Activated naive CD4-positive, alpha-beta T cell treated with anti-CD3 and anti-CD28 coated beads for 36 hours (primary cell): ENCODE measurements around the gene CATSPER1. TPM values are rescaled to one million over a fixed set of nuclear protein-coding genes. Genes with fewer than 3 reads are reported as not detected.
"Not testable (repeated sequence)": the region's sequence is repeated elsewhere in the genome, so short reads cannot be mapped to it uniquely, and the experiment has no call there.

Source experiments
- CTCF ChIA-PET: fragments of 350-600 bp; sonication (Branson Sonifier 250); formaldehyde crosslinking; loops from one replicate; lab custom pipeline; 2021; ENCODE audit warnings: antibody characterized with exemption; lab: Charles Lee
- DNase-seq: peaks from one replicate; pipeline ENCODE4 v3.0.0-alpha.2; 2020
- H3K27ac Mint-ChIP-seq: one replicate; pipeline ENCODE4 v1.8.0; 2021; ENCODE audit warnings: mild to moderate bottlenecking, mixed read lengths
- H3K27me3 Mint-ChIP-seq: one replicate; pipeline ENCODE4 v1.8.0; 2021; ENCODE audit warnings: low read depth, mixed read lengths
- H3K36me3 Mint-ChIP-seq: one replicate; pipeline ENCODE4 v1.8.0; 2021; ENCODE audit warnings: low read depth, mixed read lengths
- H3K4me1 Mint-ChIP-seq: one replicate; pipeline ENCODE4 v1.8.0; 2021; ENCODE audit warnings: low read depth, mixed read lengths
- H3K4me3 Mint-ChIP-seq: one replicate; pipeline ENCODE4 v1.8.0; 2021; ENCODE audit warnings: mild to moderate bottlenecking, moderate library complexity, mixed read lengths
- H3K9me3 Mint-ChIP-seq: one replicate; pipeline ENCODE4 v1.8.0; 2021; ENCODE audit warnings: mixed read lengths
- intact Hi-C: fragments of 100-400 bp; cut with micrococcal nuclease; formaldehyde crosslinking; loops from one replicate; pipeline ENCODE4 v1.15.1; 2023
- total RNA-seq, 2 experiments: library from RNA; stranded (reverse); gene quantifications; one replicate each; pipeline ENCODE4 v1.2.3, GENCODE V29; 2021

The CATSPER1 gene
- total RNA-seq, 2 experiments from 2014 or later = not detected

DNA sequence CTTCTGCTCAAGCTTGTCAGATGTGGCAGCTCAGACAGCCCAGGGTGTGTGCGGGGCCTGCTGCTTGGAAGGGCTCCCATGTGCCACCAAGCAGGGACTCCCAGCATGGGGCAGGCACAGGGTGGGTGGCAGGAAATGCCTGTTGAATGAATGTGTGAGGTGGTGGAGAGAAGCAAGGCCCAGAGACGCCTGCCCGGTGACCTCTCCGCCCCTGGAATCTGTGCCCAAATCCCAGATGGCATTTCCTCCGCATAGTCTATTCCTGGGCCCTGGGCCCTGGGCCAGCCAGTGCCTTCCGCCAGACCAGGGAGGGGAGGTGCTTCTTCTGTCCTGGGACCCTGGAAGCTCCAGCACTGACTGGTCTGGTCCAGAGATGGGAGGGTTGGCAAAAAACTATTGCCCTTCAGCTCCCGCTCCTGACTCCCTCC, 10.8 kb downstream of the CATSPER1 start:
- intact Hi-C loops = no loop called here
- peaks cover 11% of the 10 kb centered on the region for H3K4me1 Mint-ChIP-seq
- no peak overlapping the region for H3K4me3 Mint-ChIP-seq
- no peak for DNase-seq
- no peaks in the 10 kb centered on the region for H3K36me3 Mint-ChIP-seq
- CTCF ChIA-PET = interaction anchor here (1.1 kb wide), 1 partner anchor 30 kb away, joined by 5 read pairs; no protein-coding TSS in a partner anchor
- no peaks in the 10 kb centered on the region for H3K9me3 Mint-ChIP-seq
- H3K27me3 Mint-ChIP-seq = peaks cover 12% of the 10 kb centered on the region
- H3K27ac Mint-ChIP-seq = no peak overlapping the region

GRCh38 chr11:66014804-66015453, 11.3 kb downstream of the CATSPER1 start:
- H3K27ac Mint-ChIP-seq = no peak overlapping the region
- no peaks in the 10 kb centered on the region for H3K9me3 Mint-ChIP-seq
- H3K4me3 Mint-ChIP-seq = no peak overlapping the region
- H3K4me1 Mint-ChIP-seq = peaks cover 11% of the 10 kb centered on the region
- no peak for DNase-seq
- no peaks in the 10 kb centered on the region for H3K36me3 Mint-ChIP-seq
- intact Hi-C loops = no loop called here
- CTCF ChIA-PET = interaction anchor here (1.1 kb wide), 1 partner anchor 31 kb away, joined by 5 read pairs; no protein-coding TSS in a partner anchor
- peaks cover 12% of the 10 kb centered on the region for H3K27me3 Mint-ChIP-seq

DNA sequence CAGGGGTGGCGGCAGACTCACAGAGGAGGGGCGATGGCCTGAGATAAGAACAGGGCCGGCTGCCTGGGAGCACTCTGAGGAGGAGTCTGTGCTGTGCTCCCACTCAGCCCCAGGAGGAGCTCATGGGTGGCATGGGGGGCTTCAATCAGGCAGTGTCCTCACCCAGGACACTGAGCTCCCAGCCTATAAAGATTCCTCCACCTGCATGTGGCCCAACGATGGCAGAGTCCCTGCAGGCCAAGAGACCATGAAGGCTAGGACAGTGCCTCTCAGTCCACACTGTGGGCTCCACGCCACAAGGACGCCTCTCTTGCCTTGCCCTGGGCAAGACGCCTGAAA, 12.5 kb downstream of the CATSPER1 start:
- H3K27ac Mint-ChIP-seq = no peak overlapping the region
- DNase-seq = no peak
- CTCF ChIA-PET = interaction anchor here (1.4 to 5.4 kb wide), 3 partner anchors 8 to 129 kb away, joined by 6 to 20 read pairs (median 6); no protein-coding TSS in a partner anchor
- H3K36me3 Mint-ChIP-seq = no peaks in the 10 kb centered on the region
- H3K4me1 Mint-ChIP-seq = peaks cover 11% of the 10 kb centered on the region
- H3K9me3 Mint-ChIP-seq = no peaks in the 10 kb centered on the region
- H3K4me3 Mint-ChIP-seq = no peak overlapping the region
- peaks cover 12% of the 10 kb centered on the region for H3K27me3 Mint-ChIP-seq
- intact Hi-C loops = no loop called here

- intact Hi-C loops = no loop called here
- H3K36me3 Mint-ChIP-seq = no peaks in the 10 kb centered on the region
- DNase-seq = peak; percentile 12
- peaks cover 12% of the 10 kb centered on the region for H3K27me3 Mint-ChIP-seq
- no peaks in the 10 kb centered on the region for H3K9me3 Mint-ChIP-seq
- CTCF ChIA-PET = interaction anchor here (1.4 to 5.4 kb wide), 3 partner anchors 9 to 129 kb away, joined by 6 to 20 read pairs (median 6); no protein-coding TSS in a partner anchor
- H3K4me3 Mint-ChIP-seq = no peak overlapping the region
- peaks cover 11% of the 10 kb centered on the region for H3K4me1 Mint-ChIP-seq
- no peak overlapping the region for H3K27ac Mint-ChIP-seq
Observed at GRCh38 chr11:66012946-66013761, 13.1 kb downstream of the CATSPER1 start.

GRCh38 chr11:66012371-66012945, 13.8 kb downstream of the CATSPER1 start:
- Mint-ChIP-seq H3K9me3 (no peaks in the 10 kb centered on the region), H3K27ac (no peak overlapping the region), H3K4me3 (no peak overlapping the region), H3K4me1 (peaks cover 9% of the 10 kb centered on the region), H3K27me3 (peaks cover 12% of the 10 kb centered on the region), H3K36me3 (no peaks in the 10 kb centered on the region)
- no peak for DNase-seq
- CTCF ChIA-PET = interaction anchor here (0.9 to 5.4 kb wide), 6 partner anchors 10 to 157 kb away, joined by 3 to 20 read pairs (median 6); no protein-coding TSS in a partner anchor
- intact Hi-C loops = no loop called here

GRCh38 chr11:66011785-66012303, 14.4 kb downstream of the CATSPER1 start, which contains the start of gene CST6:
Gene CST6, plus strand, starts transcription at chr11:66012008. Its CDS starts 37 bp downstream, at chr11:66012045.
- Mint-ChIP-seq H3K4me1 (peaks cover 7% of the 10 kb centered on the region), H3K4me3 (no peak within 1 kb of the TSS), H3K27me3 (peaks cover 12% of the 10 kb centered on the region), H3K9me3 (no peaks in the 10 kb centered on the region), H3K36me3 (no peaks in the 10 kb centered on the region), H3K27ac (no peak within 1 kb of the TSS)
- intact Hi-C loops = no loop called here
- peak; percentile 11 for DNase-seq
- CTCF ChIA-PET = interaction anchor here (0.9 to 5.4 kb wide), 4 partner anchors 10 to 156 kb away, joined by 3 to 20 read pairs (median 4); no protein-coding TSS in a partner anchor

DNA sequence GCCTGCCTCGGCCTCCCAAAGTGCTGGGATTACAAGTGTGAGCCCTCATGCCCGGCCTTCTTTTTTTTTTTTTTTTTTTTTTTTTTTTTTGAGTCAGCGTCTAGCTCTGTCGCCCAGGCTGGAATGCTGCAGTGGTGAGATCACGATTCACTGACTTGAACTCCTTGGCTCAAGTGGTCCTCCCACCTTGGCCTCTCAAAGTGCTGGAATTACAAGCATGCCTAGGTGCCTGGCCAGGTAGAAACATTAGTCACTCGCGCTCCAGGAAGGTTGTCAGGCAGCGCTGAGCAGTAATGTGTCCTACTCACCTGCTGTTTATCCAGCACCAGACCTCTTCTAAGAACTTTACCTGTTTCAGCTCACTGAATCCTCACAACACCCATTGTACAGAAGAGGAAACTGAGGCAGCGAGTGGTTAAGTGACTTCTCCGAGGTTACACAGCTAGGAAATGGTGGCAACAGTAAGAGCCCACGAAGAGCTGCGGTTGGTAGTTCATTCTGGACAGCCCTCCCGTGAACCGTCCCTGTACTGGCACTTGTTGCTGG, 15.0 kb downstream of the CATSPER1 start:
- peaks cover 7% of the 10 kb centered on the region for H3K4me1 Mint-ChIP-seq
- no peak overlapping the region for H3K27ac Mint-ChIP-seq
- H3K9me3 Mint-ChIP-seq = no peaks in the 10 kb centered on the region
- CTCF ChIA-PET = interaction anchor here (0.9 to 5.4 kb wide), 4 partner anchors 11 to 155 kb away, joined by 3 to 20 read pairs (median 4); no protein-coding TSS in a partner anchor
- H3K36me3 Mint-ChIP-seq = no peaks in the 10 kb centered on the region
- intact Hi-C loops = no loop called here
- no peak for DNase-seq
- no peak overlapping the region for H3K4me3 Mint-ChIP-seq
- peaks cover 12% of the 10 kb centered on the region for H3K27me3 Mint-ChIP-seq

DNA sequence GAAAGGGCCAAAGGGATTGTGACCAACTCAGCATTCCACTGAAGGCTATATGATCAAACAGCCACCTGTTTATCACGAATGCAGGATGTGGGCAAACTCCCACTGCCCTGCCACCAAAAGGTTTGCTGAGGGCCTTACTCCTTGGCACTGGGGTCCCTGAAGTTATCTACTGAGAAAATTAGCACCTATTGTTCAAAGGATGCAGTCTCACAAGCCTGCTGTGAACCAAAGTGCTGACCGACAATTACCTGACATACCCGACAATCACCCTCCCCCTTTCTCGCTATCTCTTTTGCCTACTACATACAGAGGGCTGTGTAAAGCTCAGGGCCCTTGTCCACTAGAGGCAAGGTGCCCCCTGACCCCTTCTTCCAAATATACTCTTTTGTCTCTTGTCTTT, 16.2 kb downstream of the CATSPER1 start:
- intact Hi-C loops, H3K9me3 Mint-ChIP-seq, H3K27ac Mint-ChIP-seq, H3K4me1 Mint-ChIP-seq, DNase-seq, H3K36me3 Mint-ChIP-seq, H3K4me3 Mint-ChIP-seq: not testable (repeated sequence)
- peaks cover 12% of the 10 kb centered on the region for H3K27me3 Mint-ChIP-seq
- CTCF ChIA-PET = interaction anchor here (0.8 to 5.4 kb wide), 2 partner anchors 12 to 151 kb away, joined by 3 to 20 read pairs; no protein-coding TSS in a partner anchor

- Mint-ChIP-seq H3K4me3 (no peak overlapping the region), H3K27me3 (peaks cover 11% of the 10 kb centered on the region), H3K9me3 (no peaks in the 10 kb centered on the region), H3K36me3 (peaks cover 14% of the 10 kb centered on the region), H3K4me1 (peaks cover 14% of the 10 kb centered on the region), H3K27ac (no peak overlapping the region)
- no peak for DNase-seq
- CTCF ChIA-PET = interaction anchor here (0.7 to 5.4 kb wide), 7 partner anchors 14 to 214 kb away, joined by 3 to 20 read pairs (median 6); no protein-coding TSS in a partner anchor
- intact Hi-C loops = no loop called here
Observed at GRCh38 chr11:66008468-66009101, 17.7 kb downstream of the CATSPER1 start.

GRCh38 chr11:66008095-66008467, 18.2 kb downstream of the CATSPER1 start:
- DNase-seq = no peak
- CTCF ChIA-PET = interaction anchor here (0.9 to 1.8 kb wide), 3 partner anchors 14 to 43 kb away, joined by 3 to 9 read pairs (median 6); no protein-coding TSS in a partner anchor
- H3K9me3 Mint-ChIP-seq = no peaks in the 10 kb centered on the region
- intact Hi-C loops = no loop called here
- H3K36me3 Mint-ChIP-seq = peaks cover 19% of the 10 kb centered on the region
- H3K4me1 Mint-ChIP-seq = peaks cover 19% of the 10 kb centered on the region
- H3K27me3 Mint-ChIP-seq = peaks cover 7% of the 10 kb centered on the region
- H3K4me3 Mint-ChIP-seq = no peak overlapping the region
- no peak overlapping the region for H3K27ac Mint-ChIP-seq

DNA sequence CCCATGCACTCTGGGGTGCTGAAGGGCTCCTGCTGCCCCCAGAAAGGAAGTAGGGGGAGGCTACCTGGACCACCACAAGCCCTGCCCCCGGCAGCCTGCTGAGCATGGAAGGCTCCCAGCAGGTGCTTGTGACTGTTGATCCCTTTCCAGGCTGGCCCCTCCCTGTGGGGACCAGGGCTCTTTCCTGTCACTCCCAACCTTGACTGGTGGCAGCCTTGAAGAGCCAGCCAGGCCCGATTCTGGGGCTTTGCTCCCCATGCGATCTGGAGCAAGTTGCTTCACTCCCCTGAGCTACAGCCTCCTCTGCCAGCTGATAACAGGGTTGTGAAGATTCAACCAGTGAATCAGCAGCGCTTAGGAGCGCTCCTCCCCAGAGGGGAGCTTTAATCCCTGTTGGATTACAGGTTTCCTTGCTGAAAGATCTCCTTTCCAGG, 19.1 kb downstream of the CATSPER1 start:
- peaks cover 25% of the 10 kb centered on the region for H3K36me3 Mint-ChIP-seq
- H3K4me1 Mint-ChIP-seq = peaks cover 21% of the 10 kb centered on the region
- H3K4me3 Mint-ChIP-seq = no peak overlapping the region
- DNase-seq = no peak
- H3K27me3 Mint-ChIP-seq = peaks cover 3% of the 10 kb centered on the region
- intact Hi-C loops = no loop called here
- H3K9me3 Mint-ChIP-seq = no peaks in the 10 kb centered on the region
- no peak overlapping the region for H3K27ac Mint-ChIP-seq
- CTCF ChIA-PET = interaction anchor here (0.7 to 1.8 kb wide), 2 partner anchors 15 to 19 kb away, joined by 4 to 9 read pairs; no protein-coding TSS in a partner anchor
